Activated T-cell treated with anti-CD3 and anti-CD28 coated beads, Interleukin-2, amount 50 U/mL, for 48 hours (primary cell): ENCODE measurements around the gene LSS.

ENCODE experiments used
- DNase-seq, 2 experiments: peaks; one replicate each; pipeline ENCODE4 v3.0.0-alpha.2; 2020

Gene LSS

GRCh38 chr21:46168238-46168637 is 60.3 kb downstream of the LSS start:
- peak in 1 of 2 experiments; percentile 7 for DNase-seq

DNA sequence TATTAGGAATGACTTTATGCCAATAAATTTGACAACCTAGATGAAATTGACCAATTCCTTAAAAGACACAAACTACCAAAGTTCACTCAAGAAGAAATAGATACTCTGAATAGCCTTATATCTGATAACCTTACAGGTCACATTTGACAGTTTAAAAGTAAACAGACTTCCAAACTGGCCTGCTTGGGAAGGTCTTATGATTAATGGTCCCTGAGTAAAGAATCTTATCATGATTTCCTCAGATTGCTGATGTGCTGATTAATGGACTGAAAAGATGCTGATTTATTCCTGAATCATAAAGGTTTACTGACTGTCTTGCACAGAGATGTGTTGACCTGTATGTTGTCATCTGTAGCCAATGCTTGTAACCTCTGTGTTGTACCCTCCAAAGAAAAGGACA is 63.5 kb downstream of the LSS start:
- no peak for DNase-seq

- no peak for DNase-seq
Observed at GRCh38 chr21:46163380-46163779, 65.2 kb downstream of the LSS start.

GRCh38 chr21:46161633-46162592 is 66.7 kb downstream of the LSS start:
- DNase-seq: no peak

- DNase-seq: peak in 1 of 2 experiments; percentile 40
Observed at GRCh38 chr21:46160907-46161632, 67.5 kb downstream of the LSS start.

DNA sequence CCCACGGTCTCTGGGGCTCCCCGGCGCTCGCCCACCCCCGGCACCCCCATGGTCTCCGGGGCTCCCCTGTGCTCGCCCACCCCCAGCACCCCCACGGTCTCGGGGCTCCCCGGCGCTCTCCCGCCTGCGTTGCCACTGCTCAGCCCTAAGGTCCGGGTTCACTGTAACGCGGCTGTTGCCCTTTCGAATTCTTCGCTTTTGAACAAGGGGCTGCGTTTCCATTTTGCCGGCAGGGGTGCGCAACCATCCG is 68.0 kb downstream of the LSS start:
- no peak for DNase-seq

- DNase-seq: peak in 1 of 2 experiments; percentile 16
Observed at GRCh38 chr21:46159841-46160656, 68.5 kb downstream of the LSS start.

GRCh38 chr21:46159390-46159789 is 69.2 kb downstream of the LSS start:
- peak in 1 of 2 experiments; percentile 13 for DNase-seq

GRCh38 chr21:46158666-46159300 is 69.8 kb downstream of the LSS start:
- no peak for DNase-seq

- DNase-seq: no peak
Observed at GRCh38 chr21:46157987-46158451, 70.6 kb downstream of the LSS start.

GRCh38 chr21:46157396-46157986 is 71.1 kb downstream of the LSS start:
- DNase-seq: peak in 1 of 2 experiments; percentile 8

- no peak for DNase-seq
Observed at GRCh38 chr21:46156678-46157077, 71.9 kb downstream of the LSS start.

GRCh38 chr21:46156378-46156645 is 72.3 kb downstream of the LSS start:
- no peak for DNase-seq

DNA sequence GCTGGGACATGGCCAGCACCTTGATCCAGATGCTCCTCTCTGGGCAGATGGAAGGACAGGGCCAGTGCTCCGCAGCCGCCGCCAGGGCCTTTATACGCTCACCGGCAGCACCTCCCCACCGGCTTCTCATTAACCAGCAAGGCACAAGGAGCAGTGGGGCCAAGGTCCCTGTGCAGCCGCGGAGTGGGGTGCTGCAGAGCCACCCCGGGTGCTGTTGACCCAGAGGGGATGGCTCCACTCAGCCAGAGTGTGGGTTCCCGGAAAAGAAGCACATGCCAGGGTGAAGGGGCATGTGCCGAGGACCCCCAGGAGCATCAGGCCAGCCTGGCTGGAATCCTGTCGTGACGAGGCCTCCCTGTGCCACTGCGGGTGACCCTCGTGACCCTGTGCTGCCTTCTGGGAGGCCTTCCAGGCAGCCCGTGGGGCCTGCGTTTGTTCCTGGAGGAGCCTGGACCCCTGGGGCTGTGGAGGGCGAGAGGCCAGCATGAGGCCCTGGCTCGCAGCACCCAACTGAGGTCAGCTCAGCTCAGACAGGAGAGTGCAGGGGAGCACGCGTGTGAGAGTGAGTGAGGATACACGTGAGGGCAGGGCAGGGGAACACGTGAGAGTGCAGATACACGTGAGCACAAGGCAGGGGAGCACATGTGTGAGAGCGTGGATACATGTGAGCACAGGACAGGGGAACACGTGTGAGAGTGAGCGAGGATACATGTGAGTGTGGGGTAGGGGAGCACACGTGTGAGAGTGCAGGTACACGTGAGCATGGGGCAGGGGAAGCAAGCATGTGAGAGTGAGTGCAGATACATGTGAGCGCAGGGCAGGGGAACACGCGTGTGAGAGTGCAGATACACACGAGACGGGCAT is 72.8 kb downstream of the LSS start, which contains the start of gene FTCD:
Gene FTCD, minus strand, starts transcription at position 66 of the 864 bp plus-strand sequence. Its CDS starts 56 bp downstream, at position 10.
- DNase-seq: peak in 1 of 2 experiments; percentile 12

DNA sequence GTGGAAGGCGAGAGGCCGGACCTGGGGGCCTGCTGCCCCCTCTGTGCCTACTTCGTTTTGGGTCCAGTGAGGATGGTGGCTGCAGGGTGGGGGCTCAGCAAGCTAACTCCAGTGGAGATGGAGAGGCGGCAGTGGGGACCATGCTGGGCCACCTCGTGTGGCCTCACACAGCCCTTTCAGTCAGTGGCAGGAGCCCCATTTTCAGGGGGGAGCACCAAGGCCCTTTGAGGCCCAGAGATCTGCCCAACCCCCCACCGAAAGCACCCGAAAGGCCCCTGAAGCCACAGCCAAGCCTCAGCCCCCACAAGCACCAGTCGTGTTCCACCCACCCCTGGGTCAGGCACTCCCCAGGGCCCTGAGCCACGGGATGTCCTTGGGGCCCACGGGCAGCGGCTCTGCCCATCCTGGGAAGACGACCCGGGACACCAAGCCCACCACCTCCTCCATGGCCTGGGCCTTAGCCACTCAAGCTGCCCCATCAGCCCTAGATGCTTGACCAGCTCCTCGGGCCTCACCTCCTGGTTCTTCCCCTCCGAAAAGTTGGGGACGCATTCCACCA is 73.5 kb downstream of the LSS start:
- peak in 1 of 2 experiments; percentile 11 for DNase-seq

DNA sequence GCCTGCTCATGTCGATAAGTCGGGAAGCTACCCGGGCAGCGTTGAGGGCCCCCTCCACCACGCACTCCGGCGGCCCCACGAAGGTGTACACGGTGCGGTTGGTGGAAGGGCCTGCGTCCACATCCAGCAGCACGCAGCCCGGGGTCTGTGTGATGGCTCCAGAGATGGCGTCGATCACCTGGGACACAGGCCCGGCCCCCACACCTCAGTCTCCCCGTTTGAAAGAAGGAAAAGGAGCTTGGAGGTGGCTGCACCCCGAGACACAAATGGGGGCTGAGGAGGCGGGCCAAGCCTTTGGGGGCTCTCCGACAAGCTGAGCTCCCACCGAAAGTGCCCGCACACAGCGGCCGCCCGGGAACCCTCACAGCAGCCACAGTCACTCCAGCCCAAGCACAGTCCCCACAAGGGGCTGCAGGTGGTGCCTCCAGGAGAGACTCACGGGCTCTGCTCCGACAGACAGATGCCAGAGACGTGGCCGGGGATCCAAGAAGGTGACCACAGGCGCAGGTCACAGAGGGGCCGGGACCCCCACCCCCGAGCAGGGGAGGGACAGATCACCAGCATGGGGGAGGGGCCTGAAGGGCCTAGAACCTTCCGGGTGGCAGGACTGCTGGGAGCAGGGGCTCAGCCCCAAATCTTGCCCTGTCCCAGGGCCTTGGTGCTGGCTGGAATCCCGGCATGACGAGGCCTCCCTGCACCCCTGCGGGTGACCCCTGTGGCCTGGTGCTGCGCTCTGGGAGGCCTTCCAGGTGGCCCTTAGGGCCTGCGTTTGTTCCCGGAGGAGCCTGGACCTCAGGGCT is 74.2 kb downstream of the LSS start:
- peak in 1 of 2 experiments; percentile 13 for DNase-seq

GRCh38 chr21:46153247-46154154 is 75.1 kb downstream of the LSS start:
- DNase-seq: peak; percentile 1 to 10

DNA sequence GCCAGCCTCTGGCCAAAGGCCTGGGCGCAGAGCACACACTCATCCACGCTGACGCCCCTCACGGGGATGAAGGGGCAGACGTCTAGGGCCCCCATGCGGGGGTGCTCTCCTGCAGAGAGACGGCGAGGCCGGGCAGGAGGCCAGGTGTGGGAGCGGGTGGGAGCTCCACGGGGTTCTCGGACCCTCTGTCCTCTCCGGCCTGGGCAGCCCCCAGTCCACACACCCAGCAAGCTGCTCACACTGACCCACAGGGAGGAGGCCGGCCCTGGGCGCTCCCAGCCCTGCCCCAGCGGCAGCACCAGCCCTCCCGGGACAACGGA is 75.7 kb downstream of the LSS start:
- no peak for DNase-seq
